ENCODE data around the gene PDE6H. TPM values are rescaled to one million over a fixed set of nuclear protein-coding genes. Genes with fewer than 3 reads are reported as not detected.

Gene PDE6H
- polyA plus RNA-seq, 1 of the 3 experiments (the other 2 are of a cell fraction): not detected

DNA sequence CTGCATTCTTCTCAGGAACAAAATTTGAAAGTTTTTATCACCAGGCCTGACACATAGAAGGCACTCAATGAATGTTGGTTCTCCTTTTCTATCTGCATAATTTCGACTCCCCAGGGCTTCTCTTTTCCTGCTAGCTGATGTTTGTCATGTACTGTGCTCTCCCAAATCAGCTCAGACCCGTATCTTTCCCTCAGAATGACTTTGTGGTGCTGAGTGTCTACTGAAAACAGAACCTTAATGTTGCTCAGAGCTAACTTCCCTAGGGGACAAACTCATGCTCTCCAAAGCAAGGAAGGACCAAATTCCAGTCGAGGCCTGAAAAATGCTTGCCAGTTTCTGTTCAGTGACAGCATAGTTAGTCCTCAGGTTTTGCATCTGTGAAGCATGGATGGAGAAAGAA is 13.4 kb upstream of the PDE6H start:
- Histone ChIP-seq H2AFZ (ENCODE audit: low read depth) (no peak overlapping the region), H3K79me2 (ENCODE audit: insufficient read depth) (peaks cover 68% of the 10 kb centered on the region), H3K9me2 (no peaks in the 10 kb centered on the region), H3K4me1 (ENCODE audit: control insufficient read depth in 1 of 2, insufficient read depth in 2 of 2, low read depth in 1 of 2, low read length in 1 of 2) (peaks cover 8 to 36% of the 10 kb centered on the region in 2 experiments), H3K36me3 (replicated peaks in 1 of 2; ENCODE audit: control insufficient read depth in 1 of 2, insufficient read depth in 2 of 2, low read length in 1 of 2) (no peaks in the 10 kb centered on the region), H3K9ac (peak overlapping the region; percentile 80; the same call in 1 of the 2 replicates), H3K4me3 (ENCODE audit: low read depth in 2 of 2, low read length in 1 of 2) (no peak overlapping the region; a peak in 2 of 4 replicates), H3F3A (replicated peaks; ENCODE audit: insufficient read depth) (peaks cover 35% of the 10 kb centered on the region), H4K20me1 (ENCODE audit: insufficient read depth) (no peaks in the 10 kb centered on the region), H3K27me3 (ENCODE audit: insufficient read depth) (no peaks in the 10 kb centered on the region), H3K9me3 (no peaks in the 10 kb centered on the region), H3K4me2 (peak overlapping the region; percentile 82), H3K27ac (ENCODE audit: low read depth in 2 of 2, low read length in 1 of 2) (peak overlapping the region in 1 of 2 experiments; percentile 94; a peak in 2 of 4 replicates)
- CTCF ChIA-PET: interaction anchor here (2.1 kb wide), 1 partner anchor 36 kb away, joined by 5 read pairs; no protein-coding TSS in a partner anchor
- TF ChIP-seq MAX (IDR thresholded peaks at IDR 0.05; ENCODE audit: low read depth) (peak; percentile 18; the same call in 1 of the 2 replicates), GATA2 (CRISPR knock-in tag; IDR thresholded peaks at IDR 0.05) (no peak), SIN3A (IDR thresholded peaks at IDR 0.05; ENCODE audit: borderline replicate concordance, low read depth, low read length) (no peak), MEF2A (IDR thresholded peaks at IDR 0.05; ENCODE audit: borderline replicate concordance, low read depth) (no peak), FOSL2 (IDR thresholded peaks at IDR 0.05; ENCODE audit: borderline replicate concordance, low read depth) (no peak), YY1 (IDR thresholded peaks at IDR 0.05; ENCODE audit: low read depth) (no peak)
- 23% methylated on average over 3 of the region's 3 CpGs for WGBS (ENCODE audit: low lambda C conversion rate)
- DNase-seq: no peak
- POLR2A ChIA-PET: no interaction called here

DNA sequence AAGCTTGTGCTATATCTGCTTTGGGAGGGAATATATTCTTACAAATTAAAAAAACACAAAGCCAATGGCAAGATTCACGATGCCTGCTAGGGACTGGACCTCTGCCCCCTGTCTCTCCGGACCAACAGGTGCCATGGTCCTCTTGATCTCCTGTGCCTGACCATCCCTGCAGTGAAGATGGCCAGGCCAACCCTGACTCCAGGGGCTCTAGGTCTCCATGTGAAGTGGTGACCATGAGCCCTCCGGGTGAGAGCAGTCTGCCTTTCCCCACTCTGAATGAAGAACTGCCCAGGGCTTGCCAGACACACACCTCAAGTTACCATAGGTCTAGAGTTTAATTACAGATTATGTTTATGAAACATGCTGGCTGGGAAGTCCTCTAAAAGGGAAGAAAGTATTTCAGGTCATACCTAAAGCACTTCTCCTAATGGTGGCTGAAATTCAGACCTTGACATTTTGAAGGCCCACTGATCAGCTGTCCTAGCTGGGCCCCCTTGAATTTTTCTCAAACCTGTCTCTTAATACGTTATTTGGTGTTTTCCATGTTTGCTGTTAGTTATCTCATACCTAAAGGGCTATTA is 12.8 kb upstream of the PDE6H start:
- peaks cover 63% of the 10 kb centered on the region for H3K79me2 ChIP-seq (ENCODE audit: insufficient read depth)
- DNase-seq: no peak
- ChIA-PET POLR2A (no interaction called here), CTCF (no interaction called here)
- no peaks in the 10 kb centered on the region for H4K20me1 ChIP-seq (ENCODE audit: insufficient read depth)
- peak overlapping the region; percentile 53 to 76; a peak in 3 of 4 replicates for H3K4me3 ChIP-seq (ENCODE audit: low read depth in 2 of 2, low read length in 1 of 2)
- 49% methylated on average over 4 of the region's 4 CpGs for WGBS (ENCODE audit: low lambda C conversion rate)
- no peaks in the 10 kb centered on the region for H3K27me3 ChIP-seq (ENCODE audit: insufficient read depth)
- no peaks in the 10 kb centered on the region for H3K9me2 ChIP-seq
- H3K27ac ChIP-seq (ENCODE audit: low read depth in 2 of 2, low read length in 1 of 2): peak overlapping the region; percentile 11 to 94; a peak in 2 of 4 replicates
- peaks cover 10 to 36% of the 10 kb centered on the region in 2 experiments for H3K4me1 ChIP-seq (ENCODE audit: control insufficient read depth in 1 of 2, insufficient read depth in 2 of 2, low read depth in 1 of 2, low read length in 1 of 2)
- H2AFZ ChIP-seq (ENCODE audit: low read depth): no peak overlapping the region
- H3K9me3 ChIP-seq: no peaks in the 10 kb centered on the region
- TF ChIP-seq MXI1 (IDR thresholded peaks at IDR 0.05; ENCODE audit: low read depth, low read length): no peak
- no peak for TF ChIP-seq FOSL2 (IDR thresholded peaks at IDR 0.05; ENCODE audit: borderline replicate concordance, low read depth)
- TF ChIP-seq, protein P1, sequence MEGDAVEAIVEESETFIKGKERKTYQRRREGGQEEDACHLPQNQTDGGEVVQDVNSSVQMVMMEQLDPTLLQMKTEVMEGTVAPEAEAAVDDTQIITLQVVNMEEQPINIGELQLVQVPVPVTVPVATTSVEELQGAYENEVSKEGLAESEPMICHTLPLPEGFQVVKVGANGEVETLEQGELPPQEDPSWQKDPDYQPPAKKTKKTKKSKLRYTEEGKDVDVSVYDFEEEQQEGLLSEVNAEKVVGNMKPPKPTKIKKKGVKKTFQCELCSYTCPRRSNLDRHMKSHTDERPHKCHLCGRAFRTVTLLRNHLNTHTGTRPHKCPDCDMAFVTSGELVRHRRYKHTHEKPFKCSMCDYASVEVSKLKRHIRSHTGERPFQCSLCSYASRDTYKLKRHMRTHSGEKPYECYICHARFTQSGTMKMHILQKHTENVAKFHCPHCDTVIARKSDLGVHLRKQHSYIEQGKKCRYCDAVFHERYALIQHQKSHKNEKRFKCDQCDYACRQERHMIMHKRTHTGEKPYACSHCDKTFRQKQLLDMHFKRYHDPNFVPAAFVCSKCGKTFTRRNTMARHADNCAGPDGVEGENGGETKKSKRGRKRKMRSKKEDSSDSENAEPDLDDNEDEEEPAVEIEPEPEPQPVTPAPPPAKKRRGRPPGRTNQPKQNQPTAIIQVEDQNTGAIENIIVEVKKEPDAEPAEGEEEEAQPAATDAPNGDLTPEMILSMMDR (IDR thresholded peaks at IDR 0.05): no peak
- no peak for TF ChIP-seq GABPA (IDR thresholded peaks at IDR 0.05; ENCODE audit: low read depth)
- peak overlapping the region; percentile 80; the same call in 1 of the 2 replicates for H3K9ac ChIP-seq
- H3F3A ChIP-seq (replicated peaks; ENCODE audit: insufficient read depth): peaks cover 35% of the 10 kb centered on the region
- H3K36me3 ChIP-seq (replicated peaks in 1 of 2; ENCODE audit: control insufficient read depth in 1 of 2, insufficient read depth in 2 of 2, low read length in 1 of 2): no peaks in the 10 kb centered on the region
- H3K4me2 ChIP-seq: peak overlapping the region; percentile 82

Data from SK-N-SH (cell line).